Caco-2 (cell line): ENCODE results near the gene EXOSC6. TPM values are rescaled to one million over a fixed set of nuclear protein-coding genes. Genes with fewer than 3 reads are reported as not detected.

ENCODE experiments used
- BruUV-seq: library from RNA; stranded (reverse); fragments of 400-500 nt; replicated peaks from 2 replicates; lab custom pipeline; 2021; lab: Mats Ljungman, UMichigan
- CTCF ChIA-PET: fragments of 300-600 bp; sonication (Branson Sonifier 250); formaldehyde crosslinking; loops from one replicate; lab custom pipeline; 2022; ENCODE audit warnings: antibody characterized with exemption; lab: Charles Lee
- POLR2A ChIA-PET: fragments of 300-600 bp; sonication (Branson Sonifier 250); formaldehyde crosslinking; loops from one replicate; lab custom pipeline; 2022; ENCODE audit warnings: antibody characterized with exemption; lab: Charles Lee
- DNase-seq, 2 experiments: peaks; one replicate each; pipeline versions ENCODE4 v3.0.0 to v3.0.0-alpha.2; 2020 to 2022
- H3K27me3 ChIP-seq: replicated peaks from 2 replicates; pipeline ENCODE4 v1.6.0; 2011; ENCODE audit warnings: low read length; ENCODE audit not compliant: control insufficient read depth, insufficient read depth
- H3K36me3 ChIP-seq: 2 replicates; pipeline ENCODE4 v1.5.1; 2011; ENCODE audit warnings: low read length; ENCODE audit not compliant: control insufficient read depth, insufficient read depth
- H3K4me1 ChIP-seq: fragments of 250-450 bp; sonication (Bioruptor Pico); 2 replicates; pipeline ENCODE4 v1.5.1; 2020; ENCODE audit warnings: mild to moderate bottlenecking
- H3K4me3 ChIP-seq: 2 replicates; pipeline ENCODE4 v1.5.1; 2011; ENCODE audit warnings: low read depth, mild to moderate bottlenecking, control low read depth, low read length
- H3K9me3 ChIP-seq: fragments of 250-450 bp; sonication (Bioruptor Pico); 2 replicates; pipeline ENCODE4 v1.5.1; 2020; ENCODE audit warnings: mild to moderate bottlenecking, moderate library complexity
- H3K27ac Mint-ChIP-seq: one replicate; pipeline ENCODE4 v1.8.0; 2022; ENCODE audit warnings: mixed read lengths; ENCODE audit not compliant: unreplicated experiment
- H3K27me3 Mint-ChIP-seq: one replicate; pipeline ENCODE4 v1.8.0; 2022; ENCODE audit warnings: mixed read lengths; ENCODE audit not compliant: insufficient read depth, unreplicated experiment
- H3K36me3 Mint-ChIP-seq: one replicate; pipeline ENCODE4 v1.8.0; 2022; ENCODE audit warnings: mild to moderate bottlenecking, mixed read lengths; ENCODE audit not compliant: insufficient read depth, unreplicated experiment
- H3K4me1 Mint-ChIP-seq: one replicate; pipeline ENCODE4 v1.8.0; 2022; ENCODE audit warnings: low read depth, mixed read lengths; ENCODE audit not compliant: unreplicated experiment
- H3K4me3 Mint-ChIP-seq: one replicate; pipeline ENCODE4 v1.8.0; 2022; ENCODE audit warnings: mild to moderate bottlenecking, moderate library complexity, mixed read lengths; ENCODE audit not compliant: unreplicated experiment
- H3K9me3 Mint-ChIP-seq: one replicate; pipeline ENCODE4 v1.8.0; 2022; ENCODE audit warnings: mixed read lengths; ENCODE audit not compliant: unreplicated experiment
- intact Hi-C: fragments of 100-400 bp; cut with micrococcal nuclease; formaldehyde crosslinking; loops from one replicate; pipeline ENCODE4 v1.10.0; 2022; ENCODE audit not compliant: unreplicated experiment
- total RNA-seq: library from RNA; stranded (reverse); gene quantifications from 2 replicates; pipeline ENCODE4 v1.2.3, GENCODE V29; 2022
- TF ChIP-seq, protein P1 (sequence below), 2 experiments: fragments of 200-600 bp in 1 of 2; IDR thresholded peaks; 1 replicate in 1 of 2; 2 replicates in 1 of 2; pipeline versions ENCODE4 v1.5.1 to v1.8.0; 2011 to 2022; ENCODE audit warnings: antibody characterized with exemption in 1 of 2, control low read depth in 1 of 2, inconsistent platforms in 1 of 2, low read depth in 1 of 2, low read length in 1 of 2, mild to moderate bottlenecking in 1 of 2, moderate library complexity in 1 of 2; ENCODE audit not compliant: insufficient read depth in 1 of 2, severe bottlenecking in 1 of 2, unreplicated experiment in 1 of 2

The EXOSC6 gene
- total RNA-seq, 1 experiment from 2014 or later: 34.6 TPM

DNA sequence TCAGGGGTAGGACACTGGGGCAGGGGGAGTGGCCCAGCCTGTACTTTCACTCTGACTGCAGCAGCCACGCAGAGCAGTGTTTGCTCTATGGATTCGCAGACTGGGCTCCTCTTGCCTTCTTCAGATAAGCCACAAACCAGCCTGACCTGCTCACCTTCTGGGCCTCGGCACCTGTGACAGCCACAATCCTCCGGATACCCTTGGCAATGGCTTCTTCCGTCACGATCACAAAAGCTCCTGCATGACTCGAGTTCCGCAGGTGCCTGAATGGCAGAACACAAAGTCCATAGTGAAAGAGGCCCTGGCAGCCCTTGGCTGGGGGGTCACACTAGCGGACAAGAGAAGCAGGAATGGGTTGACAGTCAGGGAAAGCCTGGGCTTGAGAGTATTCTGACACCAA, 3.8 kb upstream of the EXOSC6 start:
- Histone ChIP-seq H3K4me1 (no peaks in the 10 kb centered on the region), H3K36me3 (peaks cover 14% of the 10 kb centered on the region), H3K27me3 (no peaks in the 10 kb centered on the region), H3K4me3 (no peak overlapping the region), H3K9me3 (no peaks in the 10 kb centered on the region)
- intact Hi-C loops: no loop called here
- no peaks in the 10 kb centered on the region for H3K27me3 Mint-ChIP-seq
- no peak overlapping the region for H3K4me3 Mint-ChIP-seq
- H3K36me3 Mint-ChIP-seq: peaks cover 100% of the 10 kb centered on the region
- no peak overlapping the region for H3K27ac Mint-ChIP-seq
- H3K4me1 Mint-ChIP-seq: no peaks in the 10 kb centered on the region
- TF ChIP-seq, protein P1, sequence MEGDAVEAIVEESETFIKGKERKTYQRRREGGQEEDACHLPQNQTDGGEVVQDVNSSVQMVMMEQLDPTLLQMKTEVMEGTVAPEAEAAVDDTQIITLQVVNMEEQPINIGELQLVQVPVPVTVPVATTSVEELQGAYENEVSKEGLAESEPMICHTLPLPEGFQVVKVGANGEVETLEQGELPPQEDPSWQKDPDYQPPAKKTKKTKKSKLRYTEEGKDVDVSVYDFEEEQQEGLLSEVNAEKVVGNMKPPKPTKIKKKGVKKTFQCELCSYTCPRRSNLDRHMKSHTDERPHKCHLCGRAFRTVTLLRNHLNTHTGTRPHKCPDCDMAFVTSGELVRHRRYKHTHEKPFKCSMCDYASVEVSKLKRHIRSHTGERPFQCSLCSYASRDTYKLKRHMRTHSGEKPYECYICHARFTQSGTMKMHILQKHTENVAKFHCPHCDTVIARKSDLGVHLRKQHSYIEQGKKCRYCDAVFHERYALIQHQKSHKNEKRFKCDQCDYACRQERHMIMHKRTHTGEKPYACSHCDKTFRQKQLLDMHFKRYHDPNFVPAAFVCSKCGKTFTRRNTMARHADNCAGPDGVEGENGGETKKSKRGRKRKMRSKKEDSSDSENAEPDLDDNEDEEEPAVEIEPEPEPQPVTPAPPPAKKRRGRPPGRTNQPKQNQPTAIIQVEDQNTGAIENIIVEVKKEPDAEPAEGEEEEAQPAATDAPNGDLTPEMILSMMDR (IDR thresholded peaks at IDR 0.05; ENCODE audit: insufficient read depth in 1 of 2, low read depth in 1 of 2, low read length in 1 of 2, severe bottlenecking in 1 of 2, unreplicated experiment in 1 of 2): no peak
- H3K9me3 Mint-ChIP-seq: no peaks in the 10 kb centered on the region
- POLR2A ChIA-PET: no interaction called here
- CTCF ChIA-PET: interaction anchor here (1.7 kb wide), 1 partner anchor 12 kb away, joined by 6 read pairs; no protein-coding TSS in a partner anchor
- DNase-seq: peak; percentile 62 to 66
- no TSS peak for BruUV-seq

DNA sequence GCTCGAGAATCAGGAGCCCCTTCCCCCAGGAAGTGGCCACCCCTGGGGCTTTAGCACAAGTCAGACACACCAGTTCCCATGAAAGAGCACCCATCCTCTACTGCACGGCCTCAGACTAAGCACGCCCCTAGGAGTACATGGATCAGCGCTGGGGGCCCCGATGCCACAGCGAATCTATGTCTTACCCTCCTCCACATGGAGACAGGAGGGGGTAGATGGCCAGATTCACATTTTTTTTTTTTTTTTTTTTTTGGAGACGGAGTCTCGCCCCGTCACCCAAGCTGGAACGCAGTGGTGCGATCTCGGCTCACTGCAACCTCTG, 3.2 kb upstream of the EXOSC6 start:
- H3K36me3 Mint-ChIP-seq: peaks cover 100% of the 10 kb centered on the region
- H3K4me3 Mint-ChIP-seq: no peak overlapping the region
- BruUV-seq: no TSS peak
- Histone ChIP-seq H3K9me3 (no peaks in the 10 kb centered on the region), H3K36me3 (peaks cover 10% of the 10 kb centered on the region), H3K4me3 (no peak overlapping the region), H3K27me3 (no peaks in the 10 kb centered on the region), H3K4me1 (no peaks in the 10 kb centered on the region)
- intact Hi-C loops: no loop called here
- no peak for DNase-seq
- no peaks in the 10 kb centered on the region for H3K4me1 Mint-ChIP-seq
- no peaks in the 10 kb centered on the region for H3K9me3 Mint-ChIP-seq
- H3K27ac Mint-ChIP-seq: no peak overlapping the region
- no peaks in the 10 kb centered on the region for H3K27me3 Mint-ChIP-seq
- ChIA-PET CTCF (interaction anchor here (1.7 kb wide), 1 partner anchor 13 kb away, joined by 6 read pairs; no protein-coding TSS in a partner anchor), POLR2A (no interaction called here)
- TF ChIP-seq, protein P1 (IDR thresholded peaks at IDR 0.05; ENCODE audit: insufficient read depth in 1 of 2, low read depth in 1 of 2, low read length in 1 of 2, severe bottlenecking in 1 of 2, unreplicated experiment in 1 of 2): no peak

DNA sequence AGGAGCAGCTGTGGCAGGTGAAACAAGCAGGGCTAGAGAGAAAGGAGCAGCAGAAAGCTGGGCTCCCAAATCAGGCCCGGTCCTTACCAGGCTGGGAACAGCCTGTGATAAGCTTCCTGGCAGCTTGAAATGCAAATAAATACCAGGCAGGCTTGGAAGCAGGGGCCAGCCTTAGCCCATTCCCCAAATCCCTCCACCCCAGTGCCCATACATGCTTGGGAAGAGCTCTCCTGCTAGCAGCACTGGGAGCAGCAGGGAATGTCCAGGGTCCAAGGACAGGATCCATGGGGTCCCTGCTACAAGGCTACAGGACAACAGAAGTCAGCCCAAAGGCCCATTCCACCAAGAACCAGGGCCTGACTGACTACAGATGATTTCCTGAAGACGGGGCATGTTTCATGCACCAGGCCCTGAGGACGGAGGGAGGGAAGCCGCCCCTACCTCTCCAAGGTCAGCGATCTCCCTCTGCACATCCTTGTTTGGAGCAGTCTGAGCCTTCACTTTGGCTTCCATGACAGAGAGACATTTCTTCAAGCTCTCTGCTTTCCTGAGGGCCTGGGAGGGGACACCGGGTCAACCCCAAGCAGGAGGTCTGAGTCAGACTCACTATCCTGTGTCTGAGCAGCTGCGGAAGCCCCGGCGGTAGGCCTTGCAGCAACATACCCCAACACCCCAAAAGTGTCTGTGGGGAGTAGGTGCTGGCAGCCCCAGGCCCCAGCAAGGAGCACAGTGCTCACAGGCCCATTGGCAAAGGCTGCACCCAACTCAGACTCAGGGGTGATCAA, 2.6 kb upstream of the EXOSC6 start:
- no TSS peak for BruUV-seq
- H3K36me3 Mint-ChIP-seq: peaks cover 99% of the 10 kb centered on the region
- no peak for DNase-seq
- no peaks in the 10 kb centered on the region for H3K9me3 Mint-ChIP-seq
- H3K4me1 ChIP-seq: no peaks in the 10 kb centered on the region
- H3K27ac Mint-ChIP-seq: peak overlapping the region; percentile 50
- no peaks in the 10 kb centered on the region for H3K4me1 Mint-ChIP-seq
- ChIA-PET CTCF (interaction anchor here (0.7 to 1.7 kb wide), 5 partner anchors 10 to 127 kb away, joined by 3 to 6 read pairs (median 3); no protein-coding TSS in a partner anchor), POLR2A (no interaction called here)
- H3K27me3 ChIP-seq: no peaks in the 10 kb centered on the region
- peaks cover 10% of the 10 kb centered on the region for H3K36me3 ChIP-seq
- no peak overlapping the region for H3K4me3 Mint-ChIP-seq
- no peak overlapping the region for H3K4me3 ChIP-seq
- TF ChIP-seq, protein P1 (IDR thresholded peaks at IDR 0.05; ENCODE audit: insufficient read depth in 1 of 2, low read depth in 1 of 2, low read length in 1 of 2, severe bottlenecking in 1 of 2, unreplicated experiment in 1 of 2): no peak
- no peaks in the 10 kb centered on the region for H3K9me3 ChIP-seq
- intact Hi-C loops: no loop called here
- no peaks in the 10 kb centered on the region for H3K27me3 Mint-ChIP-seq
